ENCODE results near the gene TJP1.

TJP1 gene

DNA sequence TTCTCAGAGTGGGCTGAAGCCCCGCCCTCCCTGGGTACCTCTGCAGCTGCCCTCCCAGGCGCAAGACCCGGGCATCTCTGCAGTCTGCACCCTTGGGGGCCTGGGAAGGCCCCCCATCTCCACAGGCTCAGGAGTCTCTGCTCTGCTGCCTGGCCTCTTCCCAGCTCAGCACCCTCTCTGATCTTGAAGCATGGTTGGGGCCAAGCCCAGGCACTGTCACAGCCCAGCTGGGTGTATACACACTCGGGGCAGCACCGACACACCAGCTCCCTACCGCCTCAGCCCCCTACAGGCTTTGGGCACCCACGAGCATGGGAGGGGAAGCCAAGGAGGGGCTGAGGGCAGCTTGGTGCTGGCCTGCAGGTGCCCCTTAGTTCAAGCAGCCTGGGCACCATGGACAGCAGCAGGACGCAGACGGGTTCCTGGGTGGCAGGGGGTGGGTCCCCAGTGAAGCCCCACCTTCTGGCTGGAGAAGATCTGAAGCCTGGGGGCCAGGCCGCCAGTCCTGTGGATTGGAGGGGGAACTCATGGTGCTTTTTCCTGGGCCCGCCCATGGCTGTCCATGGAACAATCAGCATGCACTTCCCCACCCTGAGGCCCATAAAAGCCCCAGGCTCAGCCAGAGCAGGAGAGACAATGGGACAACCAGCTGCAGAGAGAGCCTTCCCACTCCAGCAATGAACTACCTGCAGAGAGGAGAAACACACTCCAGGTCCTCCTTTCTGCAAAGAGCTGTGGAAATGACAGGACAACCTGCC lies 170.6 kb downstream of the TJP1 start:
- DNase-seq, result no peak

Data from suppressor macrophage treated with lipopolysaccharide for 4 hours (primary cell).